Measurements from ENCODE around the gene THOC2.
"Not testable (repeated sequence)": the region's sequence is repeated elsewhere in the genome, so short reads cannot be mapped to it uniquely, and the experiment has no call there.

Gene THOC2

GRCh38 chrX:123755107-123755506, 22.3 kb upstream of the THOC2 start:
- H3K4me1 ChIP-seq (ENCODE audit: control insufficient read depth, insufficient read depth, low read length), result no peaks in the 10 kb centered on the region
- H3K9ac ChIP-seq (ENCODE audit: low read depth, low read length), result no peak overlapping the region
- H3K4me3 ChIP-seq (ENCODE audit: low read depth, low read length), result no peak overlapping the region
- H3K36me3 ChIP-seq (ENCODE audit: control insufficient read depth, insufficient read depth, low read length), result no peaks in the 10 kb centered on the region
- peaks cover 4% of the 10 kb centered on the region for H3K9me3 ChIP-seq (ENCODE audit: control insufficient read depth, insufficient read depth, low read length)
- H3K27me3 ChIP-seq (ENCODE audit: control insufficient read depth, insufficient read depth, low read length), result no peaks in the 10 kb centered on the region

- Histone ChIP-seq H3K9ac (ENCODE audit: low read depth, low read length) (no peak overlapping the region), H3K27me3 (ENCODE audit: control insufficient read depth, insufficient read depth, low read length) (no peaks in the 10 kb centered on the region), H3K36me3 (ENCODE audit: control insufficient read depth, insufficient read depth, low read length) (no peaks in the 10 kb centered on the region), H3K9me3 (ENCODE audit: control insufficient read depth, insufficient read depth, low read length) (peaks cover 2% of the 10 kb centered on the region), H3K4me3 (ENCODE audit: low read depth, low read length) (no peak overlapping the region), H3K4me1 (ENCODE audit: control insufficient read depth, insufficient read depth, low read length) (no peaks in the 10 kb centered on the region)
Observed at GRCh38 chrX:123753656-123754350, 21.0 kb upstream of the THOC2 start.

- Histone ChIP-seq H3K36me3 (ENCODE audit: control insufficient read depth, insufficient read depth, low read length) (no peaks in the 10 kb centered on the region), H3K9me3 (ENCODE audit: control insufficient read depth, insufficient read depth, low read length) (no peaks in the 10 kb centered on the region), H3K4me3 (ENCODE audit: low read depth, low read length) (no peak overlapping the region), H3K27me3 (ENCODE audit: control insufficient read depth, insufficient read depth, low read length) (no peaks in the 10 kb centered on the region), H3K4me1 (ENCODE audit: control insufficient read depth, insufficient read depth, low read length) (no peaks in the 10 kb centered on the region), H3K9ac (ENCODE audit: low read depth, low read length) (no peak overlapping the region)
Observed at GRCh38 chrX:123749643-123750042, 16.8 kb upstream of the THOC2 start.

GRCh38 chrX:123745511-123745910, 12.7 kb upstream of the THOC2 start:
- Histone ChIP-seq H3K4me3 (ENCODE audit: low read depth, low read length) (no peak overlapping the region), H3K9me3 (ENCODE audit: control insufficient read depth, insufficient read depth, low read length) (no peaks in the 10 kb centered on the region), H3K4me1 (ENCODE audit: control insufficient read depth, insufficient read depth, low read length) (no peaks in the 10 kb centered on the region), H3K36me3 (ENCODE audit: control insufficient read depth, insufficient read depth, low read length) (no peaks in the 10 kb centered on the region), H3K27me3 (ENCODE audit: control insufficient read depth, insufficient read depth, low read length) (no peaks in the 10 kb centered on the region), H3K9ac (ENCODE audit: low read depth, low read length) (no peak overlapping the region)

- Histone ChIP-seq H3K4me3 (ENCODE audit: low read depth, low read length) (no peak overlapping the region), H3K4me1 (ENCODE audit: control insufficient read depth, insufficient read depth, low read length) (no peaks in the 10 kb centered on the region), H3K36me3 (ENCODE audit: control insufficient read depth, insufficient read depth, low read length) (no peaks in the 10 kb centered on the region), H3K27me3 (ENCODE audit: control insufficient read depth, insufficient read depth, low read length) (no peaks in the 10 kb centered on the region), H3K9me3 (ENCODE audit: control insufficient read depth, insufficient read depth, low read length) (no peaks in the 10 kb centered on the region), H3K9ac (ENCODE audit: low read depth, low read length) (no peak overlapping the region)
Observed at GRCh38 chrX:123743312-123743711, 10.5 kb upstream of the THOC2 start.

GRCh38 chrX:123742440-123742839, 9.6 kb upstream of the THOC2 start:
- Histone ChIP-seq H3K36me3 (ENCODE audit: control insufficient read depth, insufficient read depth, low read length) (no peaks in the 10 kb centered on the region), H3K27me3 (ENCODE audit: control insufficient read depth, insufficient read depth, low read length) (no peaks in the 10 kb centered on the region), H3K4me3 (ENCODE audit: low read depth, low read length) (no peak overlapping the region), H3K9ac (ENCODE audit: low read depth, low read length) (no peak overlapping the region), H3K9me3 (ENCODE audit: control insufficient read depth, insufficient read depth, low read length) (no peaks in the 10 kb centered on the region), H3K4me1 (ENCODE audit: control insufficient read depth, insufficient read depth, low read length) (no peaks in the 10 kb centered on the region)

GRCh38 chrX:123740536-123740935, 7.7 kb upstream of the THOC2 start:
- Histone ChIP-seq H3K27me3 (ENCODE audit: control insufficient read depth, insufficient read depth, low read length) (no peaks in the 10 kb centered on the region), H3K4me1 (ENCODE audit: control insufficient read depth, insufficient read depth, low read length) (no peaks in the 10 kb centered on the region), H3K36me3 (ENCODE audit: control insufficient read depth, insufficient read depth, low read length) (no peaks in the 10 kb centered on the region), H3K9me3 (ENCODE audit: control insufficient read depth, insufficient read depth, low read length) (no peaks in the 10 kb centered on the region), H3K9ac (ENCODE audit: low read depth, low read length) (no peak overlapping the region), H3K4me3 (ENCODE audit: low read depth, low read length) (no peak overlapping the region)

- no peaks in the 10 kb centered on the region for H3K9me3 ChIP-seq (ENCODE audit: control insufficient read depth, insufficient read depth, low read length)
- no peak overlapping the region for H3K9ac ChIP-seq (ENCODE audit: low read depth, low read length)
- H3K4me1 ChIP-seq (ENCODE audit: control insufficient read depth, insufficient read depth, low read length), result no peaks in the 10 kb centered on the region
- no peaks in the 10 kb centered on the region for H3K36me3 ChIP-seq (ENCODE audit: control insufficient read depth, insufficient read depth, low read length)
- H3K4me3 ChIP-seq (ENCODE audit: low read depth, low read length), result no peak overlapping the region
- H3K27me3 ChIP-seq (ENCODE audit: control insufficient read depth, insufficient read depth, low read length), result no peaks in the 10 kb centered on the region
Observed at GRCh38 chrX:123740006-123740405, 7.2 kb upstream of the THOC2 start.

- Histone ChIP-seq H3K4me3 (ENCODE audit: low read depth, low read length) (no peak overlapping the region), H3K9me3 (ENCODE audit: control insufficient read depth, insufficient read depth, low read length) (no peaks in the 10 kb centered on the region), H3K27me3 (ENCODE audit: control insufficient read depth, insufficient read depth, low read length) (no peaks in the 10 kb centered on the region), H3K9ac (ENCODE audit: low read depth, low read length) (no peak overlapping the region), H3K36me3 (ENCODE audit: control insufficient read depth, insufficient read depth, low read length) (no peaks in the 10 kb centered on the region), H3K4me1 (ENCODE audit: control insufficient read depth, insufficient read depth, low read length) (no peaks in the 10 kb centered on the region)
Observed at GRCh38 chrX:123739474-123739873, 6.6 kb upstream of the THOC2 start.

GRCh38 chrX:123738378-123738940, 5.6 kb upstream of the THOC2 start:
- H3K4me1 ChIP-seq (ENCODE audit: control insufficient read depth, insufficient read depth, low read length), result no peaks in the 10 kb centered on the region
- H3K9me3 ChIP-seq (ENCODE audit: control insufficient read depth, insufficient read depth, low read length), result no peaks in the 10 kb centered on the region
- no peaks in the 10 kb centered on the region for H3K36me3 ChIP-seq (ENCODE audit: control insufficient read depth, insufficient read depth, low read length)
- no peak overlapping the region for H3K4me3 ChIP-seq (ENCODE audit: low read depth, low read length)
- no peak overlapping the region for H3K9ac ChIP-seq (ENCODE audit: low read depth, low read length)
- H3K27me3 ChIP-seq (ENCODE audit: control insufficient read depth, insufficient read depth, low read length), result no peaks in the 10 kb centered on the region

- Histone ChIP-seq H3K4me3 (ENCODE audit: low read depth, low read length) (no peak overlapping the region), H3K4me1 (ENCODE audit: control insufficient read depth, insufficient read depth, low read length) (no peaks in the 10 kb centered on the region), H3K36me3 (ENCODE audit: control insufficient read depth, insufficient read depth, low read length) (no peaks in the 10 kb centered on the region), H3K9me3 (ENCODE audit: control insufficient read depth, insufficient read depth, low read length) (no peaks in the 10 kb centered on the region), H3K9ac (ENCODE audit: low read depth, low read length) (no peak overlapping the region), H3K27me3 (ENCODE audit: control insufficient read depth, insufficient read depth, low read length) (no peaks in the 10 kb centered on the region)
Observed at GRCh38 chrX:123736333-123736921, 3.6 kb upstream of the THOC2 start.

GRCh38 chrX:123735137-123735536, 2.3 kb upstream of the THOC2 start:
- not testable (repeated sequence) for H3K4me3 ChIP-seq (ENCODE audit: low read depth, low read length); H3K4me1 ChIP-seq (ENCODE audit: control insufficient read depth, insufficient read depth, low read length); H3K9ac ChIP-seq (ENCODE audit: low read depth, low read length); H3K36me3 ChIP-seq (ENCODE audit: control insufficient read depth, insufficient read depth, low read length); H3K27me3 ChIP-seq (ENCODE audit: control insufficient read depth, insufficient read depth, low read length); H3K9me3 ChIP-seq (ENCODE audit: control insufficient read depth, insufficient read depth, low read length)

Data from iPS-15b (cell line).